GM18868 (cell line): ENCODE data around the gene RALGAPA2.

ENCODE experiments used
- ATAC-seq: cut with Tn5 transposase; IDR thresholded peaks from one replicate; pipeline ENCODE4 v1.9.1; 2021; ENCODE audit warnings: mild to moderate bottlenecking, moderate library complexity; ENCODE audit not compliant: unreplicated experiment

RALGAPA2 gene

DNA sequence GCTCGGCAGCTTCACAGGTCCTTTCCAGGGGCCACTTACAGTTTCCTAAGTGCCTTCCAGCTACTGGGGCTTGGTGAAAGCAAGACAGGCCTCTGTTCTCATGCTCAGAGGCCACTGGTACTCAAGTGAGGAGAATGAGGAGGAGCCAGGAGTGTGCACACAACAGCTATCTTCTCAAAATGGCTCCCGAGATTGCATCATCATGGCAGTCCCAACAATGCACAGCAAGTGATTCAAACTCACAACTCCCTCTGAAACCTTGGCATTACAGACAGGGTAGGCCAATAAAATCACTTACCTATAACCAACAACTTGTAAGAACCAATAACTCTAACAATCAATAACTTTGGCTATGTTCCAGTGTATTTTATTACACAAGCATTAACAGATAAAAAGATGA, 77.4 kb downstream of the RALGAPA2 start:
- no peak for ATAC-seq

DNA sequence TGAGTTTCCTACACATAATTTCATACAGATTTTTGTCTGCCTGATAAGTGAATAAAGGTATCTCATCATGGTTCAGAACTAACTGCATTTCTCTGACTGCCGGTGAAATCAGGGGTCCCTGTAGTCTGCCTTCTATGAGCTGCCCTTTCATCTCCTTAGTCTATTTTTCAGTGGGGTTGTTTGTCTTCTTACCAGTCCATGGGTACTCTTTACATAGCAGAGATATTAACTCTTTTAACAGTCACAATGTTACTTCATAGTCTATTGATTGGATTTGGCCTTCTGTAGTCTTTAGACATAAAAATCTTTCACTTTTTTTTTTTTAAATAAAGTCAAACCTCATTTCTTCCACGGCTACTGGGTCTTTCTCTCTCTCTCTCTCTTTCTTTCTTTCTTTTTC, 79.8 kb downstream of the RALGAPA2 start:
- no peak for ATAC-seq

DNA sequence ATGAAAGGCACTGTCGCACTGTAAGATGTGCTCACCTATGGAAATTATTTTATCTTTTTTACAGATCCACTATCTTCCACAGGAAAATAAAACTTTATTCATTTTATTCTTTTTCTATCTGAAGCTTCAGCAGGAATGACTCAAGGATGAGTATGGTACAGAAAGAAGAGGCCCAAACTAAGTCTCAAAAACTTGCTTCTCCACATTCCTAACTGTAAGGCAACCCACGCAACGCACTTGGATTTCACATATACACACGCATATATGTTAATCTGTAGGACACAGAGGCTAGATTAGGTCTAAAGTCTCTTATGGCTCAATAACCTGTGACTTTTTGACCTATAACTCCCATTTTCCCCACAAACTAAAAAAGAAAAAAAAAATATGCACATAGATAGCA, 81.9 kb downstream of the RALGAPA2 start:
- ATAC-seq: no peak

DNA sequence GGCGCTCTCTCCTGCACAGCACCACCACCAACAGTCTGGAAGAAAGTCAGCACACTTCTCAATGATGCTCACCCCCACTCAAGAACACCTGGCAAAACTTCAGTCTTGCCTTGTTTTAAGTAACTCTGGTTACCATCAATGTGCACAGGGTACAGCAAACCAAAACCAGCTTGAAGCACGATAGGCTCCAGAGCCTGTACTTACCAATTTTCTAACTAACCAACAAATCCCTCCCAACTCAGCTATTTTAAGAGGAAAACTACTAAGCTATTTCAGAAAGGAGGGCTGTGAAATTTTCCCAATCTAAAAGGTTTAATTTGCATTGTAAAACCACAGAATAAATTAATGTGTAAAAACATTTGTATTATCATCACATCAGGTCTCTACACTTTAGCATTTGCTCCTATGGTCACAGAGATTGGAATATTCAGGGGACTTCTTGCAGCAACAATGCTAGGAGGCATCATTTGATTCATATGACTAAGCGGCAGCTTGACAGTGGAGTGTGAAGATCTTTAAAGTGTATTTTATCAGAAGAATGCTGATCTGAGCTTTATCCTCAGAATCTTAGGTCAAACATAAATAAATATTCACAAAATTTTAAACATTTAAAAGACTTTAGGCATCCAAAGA, 82.8 kb downstream of the RALGAPA2 start:
- no peak for ATAC-seq

DNA sequence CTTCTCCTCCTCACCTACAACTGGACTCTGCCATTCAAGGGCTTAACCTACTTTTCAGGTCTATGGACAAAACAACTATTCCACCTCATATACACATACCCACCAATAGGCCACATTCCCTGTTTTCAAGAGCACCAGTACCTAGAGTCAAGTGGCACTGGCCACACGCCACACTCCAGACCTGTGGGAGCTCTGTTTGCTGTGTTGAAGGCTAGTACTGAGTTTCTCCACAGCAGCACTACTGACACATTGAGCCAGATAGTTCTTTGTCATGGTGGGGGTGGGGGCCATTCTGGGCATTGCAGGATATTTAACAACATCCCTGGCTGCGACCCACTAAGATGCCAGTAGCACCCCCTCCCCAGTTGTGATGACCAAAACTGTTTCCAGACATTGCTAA, 84.1 kb downstream of the RALGAPA2 start:
- ATAC-seq: no peak

DNA sequence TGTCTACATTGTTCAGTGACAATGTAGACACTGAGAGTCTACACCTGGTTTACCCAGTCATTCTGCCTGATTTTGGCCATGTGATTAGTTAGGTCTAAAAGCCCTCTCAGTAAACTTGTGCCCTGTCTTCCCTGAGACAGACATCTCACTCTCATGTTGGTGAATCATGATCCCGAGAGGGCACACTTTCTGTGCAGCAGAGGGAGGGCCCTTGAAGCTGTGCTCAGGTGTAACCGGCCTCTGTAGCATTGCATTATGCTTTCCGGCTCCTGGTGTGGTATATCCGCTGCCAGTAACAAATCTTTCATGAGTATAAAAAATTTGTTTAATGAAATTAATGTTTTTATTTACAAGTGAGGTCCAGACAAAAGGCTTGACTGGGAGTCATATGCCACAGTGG, 85.0 kb downstream of the RALGAPA2 start:
- no peak for ATAC-seq

DNA sequence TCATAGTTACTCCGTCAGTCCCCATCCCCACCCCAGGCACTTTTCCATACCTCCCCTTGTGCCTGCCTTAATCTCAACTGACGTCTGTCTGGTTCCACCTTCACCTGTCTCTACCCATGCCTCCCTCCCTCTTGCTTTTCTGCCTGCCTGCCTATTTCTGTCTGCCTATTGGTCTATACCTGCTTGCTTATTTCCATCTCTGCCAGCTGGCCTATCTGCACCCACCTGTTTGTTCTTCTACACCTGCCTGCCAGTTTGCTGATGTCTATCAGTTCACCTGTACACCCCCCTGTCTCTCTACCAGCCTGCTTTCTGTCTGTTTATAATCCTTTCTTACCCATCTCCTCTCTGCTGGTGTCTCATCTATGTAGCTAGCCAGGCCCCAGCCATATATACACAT, 87.5 kb downstream of the RALGAPA2 start:
- no peak for ATAC-seq

DNA sequence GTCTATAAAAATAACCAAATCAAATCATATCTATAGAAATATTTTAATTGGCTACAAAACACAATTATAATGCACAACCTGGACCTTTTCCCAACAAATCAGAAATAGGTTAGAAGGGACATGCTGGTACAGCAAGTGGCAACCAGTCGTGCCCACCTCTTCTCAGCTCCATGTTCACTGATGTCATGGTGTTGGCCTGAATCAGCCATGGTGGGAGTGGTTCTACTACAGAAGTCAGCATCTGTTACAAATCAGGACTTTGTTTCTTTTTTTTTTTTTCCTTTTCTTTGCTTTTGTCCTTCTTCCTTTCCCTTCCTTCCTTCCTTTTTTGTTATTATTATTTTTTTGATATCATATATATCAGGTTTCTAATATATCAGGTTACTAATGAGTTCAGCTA, 91.2 kb downstream of the RALGAPA2 start:
- ATAC-seq: no peak

DNA sequence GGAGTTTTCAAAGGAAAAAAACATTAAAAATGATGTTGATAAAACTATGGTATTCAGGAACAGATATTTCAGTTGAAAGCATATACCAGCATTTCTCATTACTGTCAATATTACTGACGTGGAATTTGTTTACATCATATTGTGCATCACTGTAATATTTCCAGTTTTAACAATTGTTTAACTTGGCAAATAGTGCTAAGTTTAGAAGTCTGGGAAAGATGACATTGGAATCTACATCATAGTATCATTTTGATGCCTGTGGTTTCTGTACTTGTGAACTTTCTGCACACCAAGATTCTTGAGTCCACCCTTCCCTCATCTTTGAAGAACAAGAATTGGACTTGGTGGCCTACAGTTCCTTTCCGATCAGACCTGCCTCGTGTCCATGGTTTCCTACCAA, 98.1 kb downstream of the RALGAPA2 start:
- no peak for ATAC-seq

DNA sequence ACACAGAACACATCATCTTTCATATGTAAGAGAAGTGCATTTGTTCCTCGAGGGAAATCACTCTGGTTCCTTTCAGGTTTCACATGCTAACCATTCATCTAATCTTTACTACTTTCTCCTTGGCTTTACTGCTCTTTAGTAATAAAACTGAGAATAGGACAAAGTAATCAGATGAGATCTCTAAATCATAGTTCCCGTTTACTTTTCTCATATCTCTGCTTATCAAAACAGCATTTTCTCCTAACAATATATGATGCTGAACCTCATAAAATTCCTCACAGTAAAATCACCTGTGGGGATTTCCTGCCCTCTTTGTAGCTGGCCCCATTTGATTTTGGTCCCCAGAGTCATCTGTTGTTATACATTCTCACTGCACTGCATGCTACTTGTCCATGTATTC, 100.2 kb downstream of the RALGAPA2 start:
- no peak for ATAC-seq

DNA sequence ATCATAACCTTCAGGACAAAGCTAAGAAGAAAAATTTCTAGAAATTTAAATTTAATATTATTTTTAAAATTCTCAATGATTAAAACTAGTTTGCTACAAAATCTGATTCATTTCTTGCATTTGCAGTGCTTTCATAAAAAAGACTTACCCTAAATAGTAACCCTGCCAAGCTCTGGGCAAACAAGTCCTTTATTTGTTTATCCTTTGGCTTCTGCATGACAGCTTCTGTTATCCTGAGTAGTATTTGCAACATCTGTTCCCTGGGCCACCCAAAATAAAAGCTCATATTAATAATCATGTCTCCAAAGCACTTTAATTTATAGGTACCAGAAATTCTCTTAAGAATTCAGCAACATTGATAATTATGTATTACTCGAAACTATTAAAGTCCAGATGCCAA, 101.3 kb downstream of the RALGAPA2 start:
- no peak for ATAC-seq

DNA sequence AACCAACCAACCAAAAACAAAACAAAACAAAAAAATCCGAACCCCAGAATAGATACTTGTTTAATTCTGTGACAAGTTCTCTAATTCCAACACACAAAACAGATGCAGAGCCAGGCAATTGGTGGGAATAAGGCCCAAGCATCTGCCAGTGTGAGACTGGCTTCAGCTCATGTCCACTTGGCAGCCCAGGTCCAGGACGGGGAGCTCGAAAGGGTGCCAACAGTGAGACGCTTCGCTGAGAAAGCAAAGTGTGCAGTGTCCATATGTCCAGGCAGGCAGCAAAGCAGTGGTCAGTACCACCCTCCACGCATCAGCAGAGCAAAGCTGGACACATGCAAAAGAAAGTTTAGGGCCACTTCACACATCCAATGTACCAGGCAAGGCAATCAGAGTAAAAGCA, 102.9 kb downstream of the RALGAPA2 start:
- ATAC-seq: no peak

DNA sequence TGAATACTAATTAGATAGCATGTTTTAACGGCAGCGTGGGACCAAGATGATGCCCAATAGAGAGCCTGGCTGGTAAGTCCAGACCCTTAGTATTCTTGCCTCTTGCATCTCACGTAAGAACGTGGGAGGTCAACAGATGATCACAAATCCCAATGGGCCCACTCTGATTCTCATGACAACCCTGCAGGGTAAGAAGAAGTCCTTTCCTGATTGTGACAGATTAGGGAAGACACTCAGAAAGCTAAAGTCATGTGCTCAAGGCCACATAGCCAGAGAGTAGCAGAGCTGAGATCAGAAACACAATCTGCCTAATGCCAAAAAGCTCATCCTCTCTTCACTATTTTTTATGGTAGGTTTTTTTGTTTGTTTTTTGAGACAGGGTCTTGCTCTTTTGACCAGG, 103.8 kb downstream of the RALGAPA2 start:
- no peak for ATAC-seq

DNA sequence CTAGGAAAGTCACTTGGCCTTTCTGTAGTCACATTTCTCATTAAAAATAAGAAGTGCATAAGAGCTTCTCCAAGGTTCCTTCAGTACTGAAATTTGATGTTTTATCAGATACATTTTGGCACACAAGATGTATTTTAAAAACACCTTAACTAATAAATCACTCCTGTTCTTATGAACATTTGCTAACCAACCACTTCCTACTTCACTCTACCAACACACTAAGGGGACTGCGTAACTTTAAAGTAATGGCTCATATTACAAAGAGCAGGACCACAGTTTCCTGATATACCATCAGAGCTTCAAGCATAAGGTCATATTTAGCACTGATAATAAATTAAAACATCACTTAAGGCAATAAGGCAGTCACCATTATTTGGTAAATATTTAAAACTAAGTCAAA, 104.4 kb downstream of the RALGAPA2 start:
- no peak for ATAC-seq

DNA sequence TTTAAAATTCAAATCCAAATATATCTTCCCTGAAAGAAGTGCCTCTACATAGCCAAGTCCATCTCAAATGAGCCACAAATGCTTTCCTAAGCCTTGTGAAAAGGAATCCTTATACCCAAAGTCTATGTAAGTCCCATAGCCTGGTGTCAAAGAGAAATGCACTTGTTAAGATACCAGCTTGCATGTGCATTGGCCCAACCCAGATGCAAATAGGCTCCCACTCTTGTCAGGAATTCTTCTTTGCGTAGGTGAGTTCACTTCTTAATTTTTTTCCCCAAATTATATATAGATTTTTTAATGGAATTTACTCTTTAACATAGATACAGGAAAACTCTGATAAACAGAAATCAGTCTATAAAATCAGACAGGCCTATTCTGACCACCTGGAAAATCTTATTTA, 105.6 kb downstream of the RALGAPA2 start:
- ATAC-seq: no peak

DNA sequence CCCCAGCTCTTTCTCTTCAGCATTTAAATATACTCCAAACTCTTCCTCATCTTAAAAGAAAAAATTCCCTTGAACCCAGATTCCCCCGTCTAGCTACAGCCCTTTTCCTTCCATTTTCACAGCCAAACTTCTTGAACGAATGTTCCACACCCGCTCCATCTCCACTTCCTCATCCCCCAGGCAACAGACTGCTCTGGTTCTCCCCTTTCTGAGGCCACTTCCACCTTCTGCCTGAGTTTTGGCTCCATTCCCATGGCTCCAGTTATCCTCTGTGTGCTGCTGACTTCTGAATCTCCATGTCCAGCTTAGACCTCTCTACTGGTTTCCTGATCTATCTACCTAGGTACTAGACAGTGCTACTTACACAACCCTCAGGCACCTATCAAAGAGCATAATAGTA, 106.4 kb downstream of the RALGAPA2 start:
- no peak for ATAC-seq

DNA sequence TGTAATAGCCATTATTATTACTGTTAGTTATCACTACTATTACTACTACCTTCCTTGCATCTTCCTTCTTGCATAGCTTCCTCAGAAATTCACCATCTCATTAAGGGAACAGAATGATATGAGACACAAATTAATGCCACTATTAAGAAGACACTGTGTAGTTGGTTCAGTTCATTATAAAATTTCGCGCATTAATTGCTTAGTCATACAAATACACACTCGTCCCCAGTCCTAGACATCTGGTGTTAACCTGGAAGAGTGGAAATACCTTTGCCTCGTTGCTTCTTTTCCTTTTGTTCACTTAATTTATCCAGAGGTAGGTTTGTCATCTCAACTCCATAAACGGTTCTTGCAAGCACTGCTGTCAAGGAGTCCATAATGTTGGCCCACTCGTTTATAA, 107.5 kb downstream of the RALGAPA2 start:
- no peak for ATAC-seq

DNA sequence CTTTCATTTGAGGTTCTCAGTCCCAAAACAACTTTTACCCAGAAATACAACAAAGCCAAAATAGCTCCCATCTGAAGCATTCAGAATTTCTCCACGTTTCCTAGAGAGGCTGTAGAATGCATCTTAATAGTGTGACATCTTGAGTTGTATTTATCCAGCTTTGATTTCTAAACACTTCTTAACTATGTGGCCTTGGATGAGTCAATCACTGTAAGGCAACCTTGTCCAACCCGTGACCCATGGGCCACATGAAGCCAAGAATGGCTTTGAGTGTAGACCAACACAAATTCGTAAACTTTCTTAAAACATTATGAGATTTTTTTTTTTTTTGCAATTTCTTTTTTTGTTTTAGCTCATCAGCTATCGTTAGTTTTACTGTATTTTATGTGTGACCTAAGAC, 108.1 kb downstream of the RALGAPA2 start:
- no peak for ATAC-seq

DNA sequence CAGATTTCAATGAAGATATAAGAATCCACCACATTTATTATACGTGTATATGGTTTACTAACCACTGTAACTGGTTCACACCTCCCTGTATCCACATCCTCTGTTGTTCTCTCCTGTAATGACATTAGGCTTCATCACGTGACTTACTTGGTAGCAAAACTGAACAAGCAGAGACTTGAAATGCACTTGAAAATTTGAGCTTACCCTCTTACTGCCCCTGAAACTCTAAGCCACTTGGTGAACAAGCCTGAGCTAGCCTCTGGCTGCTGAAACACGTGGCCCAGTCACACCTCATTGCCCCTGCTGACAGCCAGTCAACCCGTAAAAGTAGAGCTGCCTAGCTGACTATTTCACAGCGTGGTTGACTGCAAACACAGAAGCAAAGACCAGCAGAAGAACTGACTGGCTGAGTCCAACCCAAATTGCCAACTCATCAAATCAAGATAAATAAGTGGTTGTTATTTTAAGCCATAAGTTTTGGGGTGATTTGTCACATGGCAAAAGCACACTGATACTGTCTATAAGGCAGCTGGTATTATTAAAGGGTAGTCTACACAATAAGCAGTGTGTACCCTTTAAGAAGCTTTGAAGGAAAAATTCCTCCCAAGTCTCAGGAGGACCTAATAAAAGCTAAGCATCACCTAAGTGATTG, 109.0 kb downstream of the RALGAPA2 start:
- peak; percentile 99 for ATAC-seq

DNA sequence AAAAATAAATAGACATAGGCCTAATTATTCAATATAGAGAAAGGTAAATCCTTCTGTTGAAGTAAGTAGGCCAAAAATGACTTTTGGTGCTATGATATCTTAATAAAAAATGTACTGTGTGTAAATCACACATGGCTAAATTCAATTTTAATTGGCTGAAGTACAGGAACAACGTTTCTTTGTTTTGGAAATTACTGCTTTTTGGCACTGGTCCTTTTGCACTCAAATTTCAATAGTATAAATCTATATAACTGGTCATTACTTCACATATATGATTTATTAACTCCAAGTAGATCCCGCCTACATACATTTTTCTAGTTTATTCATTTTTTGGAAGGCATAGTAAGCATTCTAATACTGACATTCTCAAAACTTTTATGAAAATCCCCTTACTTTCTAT, 114.5 kb downstream of the RALGAPA2 start:
- ATAC-seq: no peak

DNA sequence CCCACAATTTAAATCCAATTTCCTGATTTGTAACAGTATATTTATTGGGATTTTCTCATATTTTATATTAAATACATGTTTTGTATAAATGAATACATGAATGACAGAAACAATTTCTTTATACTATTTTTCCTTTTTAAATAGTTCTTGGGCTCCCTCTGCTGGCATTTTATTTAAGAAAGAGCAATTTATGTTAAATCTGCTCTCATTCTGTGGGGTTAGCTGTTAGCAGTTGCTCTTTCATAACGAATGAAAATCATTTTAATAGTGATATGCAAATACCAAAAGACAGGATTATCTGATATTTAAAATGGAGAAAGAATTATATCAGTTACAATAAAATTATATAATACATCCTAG, 118.3 kb downstream of the RALGAPA2 start:
- ATAC-seq: no peak

DNA sequence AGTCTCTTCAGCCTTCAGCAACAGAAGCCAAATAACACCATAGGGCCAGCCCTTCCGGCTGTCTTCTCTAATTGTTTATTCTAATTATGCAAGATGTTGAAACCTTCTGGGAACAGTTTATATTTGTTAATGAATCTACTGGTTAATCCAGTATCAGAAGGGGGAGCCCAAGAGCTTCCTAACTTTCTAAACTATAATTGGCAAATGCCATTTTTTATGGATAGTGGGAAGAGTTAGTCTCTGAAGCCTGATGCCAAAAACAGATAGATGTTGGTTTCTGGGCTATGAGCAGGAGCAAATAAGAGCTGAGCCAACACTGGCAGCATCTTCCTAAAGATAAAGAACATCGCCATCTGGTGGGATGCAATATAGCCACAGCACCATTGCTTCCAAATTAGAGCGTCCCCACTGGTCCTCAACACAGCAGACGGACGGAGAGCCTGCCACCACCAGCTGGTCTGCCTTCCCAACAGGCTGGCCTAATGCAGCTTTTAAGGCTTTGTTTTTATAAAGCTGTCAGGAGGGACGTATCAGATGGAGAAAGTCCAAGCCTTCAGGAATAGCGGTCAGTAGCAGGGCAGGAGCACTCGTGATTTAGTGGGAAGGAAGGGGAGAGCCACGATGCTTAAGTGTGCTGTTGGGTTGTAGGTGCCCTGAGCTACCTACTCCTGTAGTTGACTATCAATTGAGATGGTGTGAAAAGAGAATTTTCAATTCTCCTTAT, 118.8 kb downstream of the RALGAPA2 start:
- ATAC-seq: no peak

DNA sequence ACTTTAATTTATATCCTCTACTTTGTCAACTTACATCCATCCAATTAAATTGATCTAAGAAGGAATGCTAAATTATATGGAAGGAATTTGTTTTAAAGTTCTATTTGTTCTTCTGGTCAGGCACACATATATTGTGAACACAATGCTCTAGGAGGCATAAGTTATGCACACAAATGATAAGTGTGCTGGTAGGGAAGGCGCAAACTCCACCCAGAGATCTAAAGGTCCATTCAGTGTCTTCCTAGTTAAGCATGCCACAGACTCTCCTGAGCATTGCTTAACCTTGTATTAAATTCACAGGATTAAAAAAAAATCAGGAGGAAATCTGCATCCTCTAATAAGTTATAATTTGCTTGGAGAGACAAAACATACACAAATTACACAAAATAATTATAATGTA, 127.3 kb downstream of the RALGAPA2 start:
- ATAC-seq: no peak
